Measurements from ENCODE around the gene OR51B2.
"Not testable (repeated sequence)": the region's sequence is repeated elsewhere in the genome, so short reads cannot be mapped to it uniquely, and the experiment has no call there.

OR51B2 gene

GRCh38 chr11:5310423-5310822 is 13.7 kb downstream of the OR51B2 start:
- DNase-seq = no peak

GRCh38 chr11:5307256-5308019 is 16.7 kb downstream of the OR51B2 start:
- DNase-seq = no peak

DNA sequence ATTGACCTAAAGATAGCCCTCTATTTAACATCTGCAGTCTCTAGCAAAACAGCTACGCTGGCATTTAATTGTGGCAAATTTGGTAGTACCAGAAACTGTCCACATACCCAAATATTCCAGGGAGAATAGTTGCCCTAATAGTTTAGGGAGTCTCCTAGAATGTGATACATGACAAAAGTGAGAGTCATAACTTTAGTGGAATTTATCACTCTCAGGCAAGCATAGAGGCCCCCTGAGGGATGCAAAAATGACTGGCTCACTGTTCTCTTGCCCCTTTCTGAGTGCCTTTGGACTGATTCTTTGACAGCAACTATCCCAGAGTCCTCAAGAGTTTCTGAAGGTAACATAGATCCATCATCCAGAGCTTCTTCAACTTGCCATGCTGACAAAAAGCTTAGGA is 20.1 kb downstream of the OR51B2 start:
- no peak for DNase-seq

GRCh38 chr11:5303626-5304025 is 20.5 kb downstream of the OR51B2 start:
- no peak for DNase-seq

DNA sequence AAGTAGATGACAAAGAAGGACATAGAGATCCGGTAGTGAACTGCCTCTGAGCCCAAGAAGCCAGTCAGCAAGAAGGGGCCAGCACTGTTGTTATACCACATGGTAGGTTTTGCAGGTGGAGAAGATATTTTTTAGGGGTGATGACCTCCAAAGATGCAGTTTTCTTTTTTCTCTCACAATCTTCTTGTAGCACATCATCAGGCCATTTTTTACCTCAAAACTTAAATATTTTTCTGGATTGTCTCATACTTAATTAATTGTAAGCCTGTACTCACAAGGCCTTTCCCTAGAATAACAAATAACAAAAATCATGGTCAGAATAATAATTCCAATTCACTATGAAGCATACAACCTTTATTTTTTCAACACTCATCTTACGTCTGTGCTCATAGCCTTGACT is 22.3 kb downstream of the OR51B2 start, which contains the start of gene OR51B4:
Gene OR51B4, minus strand, starts transcription at position 101 of the 400 bp plus-strand sequence. Its CDS starts 0 bp downstream, at position 101.
- no peak for DNase-seq

- DNase-seq = no peak
These were observed 23.8 kb downstream of the OR51B2 start for GRCh38 chr11:5300251-5300650.

- DNase-seq = no peak
These were observed 25.6 kb downstream of the OR51B2 start for GRCh38 chr11:5298451-5298850.

- no peak for DNase-seq
These were observed 26.3 kb downstream of the OR51B2 start for GRCh38 chr11:5297721-5298323.

DNA sequence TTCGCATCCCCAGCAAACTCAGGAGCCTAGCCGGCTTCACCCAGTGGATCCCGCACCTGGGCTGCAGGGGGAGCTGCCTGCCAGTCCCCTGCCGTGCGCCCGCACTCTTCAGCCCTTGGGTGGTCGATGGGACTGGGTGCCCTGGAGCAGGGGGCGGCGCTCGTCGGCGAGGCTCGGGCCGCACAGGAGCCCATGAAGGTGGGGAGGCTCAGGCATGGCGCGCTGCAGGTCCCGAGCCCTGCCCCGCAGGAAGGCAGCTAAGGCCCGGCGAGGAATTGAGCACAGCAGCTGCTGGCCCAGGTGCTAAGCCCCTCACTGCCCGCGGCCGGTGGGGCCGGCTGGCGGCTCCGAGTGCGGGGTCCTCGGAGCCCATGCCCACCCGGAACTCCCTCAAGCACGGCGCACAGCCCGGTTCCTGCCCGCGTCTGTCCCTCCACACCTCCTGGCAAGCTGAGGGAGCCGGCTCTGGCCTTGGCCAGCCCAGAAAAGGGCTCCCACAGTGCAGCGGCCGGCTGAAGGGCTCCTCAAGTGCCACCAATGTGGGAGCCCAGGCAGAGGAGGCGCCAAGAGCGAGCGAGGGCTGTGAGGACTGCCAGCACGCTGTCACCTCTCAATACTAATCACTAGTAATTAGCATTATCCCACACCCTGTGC is 29.6 kb downstream of the OR51B2 start:
- DNase-seq = not testable (repeated sequence)

DNA sequence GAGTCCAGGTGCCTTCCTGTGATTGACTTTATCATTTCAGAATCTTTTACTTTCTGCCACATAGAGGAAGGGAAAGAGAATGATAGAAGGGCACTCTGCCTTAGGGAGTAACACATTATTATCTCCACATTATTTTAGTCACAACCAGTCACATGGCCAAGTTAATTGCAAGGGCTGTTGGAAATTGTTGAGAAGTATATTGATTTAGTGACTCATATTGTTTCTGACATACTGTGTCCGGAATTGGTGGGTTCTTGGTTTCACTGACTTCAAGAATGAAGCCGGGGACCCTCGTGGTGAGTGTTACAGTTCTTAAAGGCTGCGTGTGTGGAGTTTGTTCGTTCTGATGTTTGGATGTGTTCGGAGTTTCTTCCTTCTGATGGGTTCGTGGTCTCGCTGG is 31.1 kb downstream of the OR51B2 start:
- no peak for DNase-seq

DNA sequence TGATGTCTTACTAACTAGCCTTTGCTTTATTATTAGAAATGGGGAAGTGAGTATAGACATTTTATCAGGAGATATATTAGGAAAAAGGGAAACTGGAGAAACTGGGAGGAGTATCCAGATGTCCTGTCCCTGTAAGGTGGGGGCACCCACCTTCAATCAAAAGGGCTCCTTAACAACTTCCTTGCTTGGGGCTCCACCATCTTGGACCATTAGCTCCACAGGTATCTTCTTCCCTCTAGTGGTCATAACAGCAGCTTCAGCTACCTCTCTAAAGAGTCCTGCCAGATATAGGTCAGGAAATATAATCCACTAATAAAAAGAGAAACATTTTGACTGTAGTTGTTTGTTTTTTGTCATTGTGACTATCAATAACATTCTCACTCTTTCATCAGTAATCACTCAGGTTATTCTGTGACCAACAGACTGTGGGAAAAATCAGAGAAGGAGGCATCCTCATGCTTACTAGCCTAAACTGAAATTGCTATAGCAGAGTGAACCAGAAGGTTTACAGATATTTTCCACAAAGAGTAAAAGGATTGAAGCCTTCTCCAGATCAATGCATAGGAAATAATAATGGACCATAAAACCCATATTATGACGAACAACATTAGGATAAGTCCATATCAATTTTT is 32.8 kb downstream of the OR51B2 start:
- no peak for DNase-seq

- DNase-seq = no peak
These were observed 34.0 kb downstream of the OR51B2 start for GRCh38 chr11:5290106-5290505.

GRCh38 chr11:5289696-5290095 is 34.4 kb downstream of the OR51B2 start:
- DNase-seq = no peak

- DNase-seq = no peak
These were observed 35.1 kb downstream of the OR51B2 start for GRCh38 chr11:5288906-5289550.

GRCh38 chr11:5288108-5288905 is 35.8 kb downstream of the OR51B2 start:
- DNase-seq = no peak

DNA sequence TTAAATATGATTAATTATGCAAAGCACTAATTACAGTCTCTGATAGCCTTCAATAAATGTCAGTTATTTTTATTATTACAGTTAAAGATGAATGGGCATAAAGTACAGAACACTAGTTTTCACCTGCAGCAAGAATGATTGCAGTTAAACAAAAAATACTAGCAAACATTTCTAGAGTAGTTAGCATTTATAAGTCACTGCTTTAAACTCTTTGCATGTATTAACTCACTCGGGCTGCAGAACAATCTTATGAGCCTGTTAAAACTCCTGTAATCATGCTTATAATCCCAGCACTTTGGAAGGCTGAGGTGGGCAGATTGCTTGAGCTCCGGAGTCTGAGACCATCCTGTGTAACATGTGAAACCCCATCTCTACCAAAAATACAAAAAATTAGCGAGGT is 37.2 kb downstream of the OR51B2 start:
- no peak for DNase-seq

DNA sequence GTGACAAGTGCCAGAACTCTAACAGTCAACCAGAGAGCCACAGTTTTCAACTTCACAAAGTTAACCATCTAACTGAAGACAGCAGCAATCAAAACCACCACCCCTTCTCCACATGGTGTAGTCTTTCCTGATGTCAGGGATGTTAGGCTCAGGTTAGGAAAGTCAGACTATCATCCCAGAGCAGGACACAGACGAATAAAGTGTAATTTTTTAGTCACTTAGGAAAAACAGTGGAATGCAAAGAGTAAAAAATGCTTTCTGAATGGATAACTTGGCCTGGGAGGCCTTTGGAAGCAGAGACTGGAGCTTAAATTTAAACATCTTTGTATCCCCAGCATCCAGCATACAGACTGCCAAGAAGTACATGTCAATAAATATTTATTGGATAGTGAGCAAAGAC is 37.7 kb downstream of the OR51B2 start:
- no peak for DNase-seq

DNA sequence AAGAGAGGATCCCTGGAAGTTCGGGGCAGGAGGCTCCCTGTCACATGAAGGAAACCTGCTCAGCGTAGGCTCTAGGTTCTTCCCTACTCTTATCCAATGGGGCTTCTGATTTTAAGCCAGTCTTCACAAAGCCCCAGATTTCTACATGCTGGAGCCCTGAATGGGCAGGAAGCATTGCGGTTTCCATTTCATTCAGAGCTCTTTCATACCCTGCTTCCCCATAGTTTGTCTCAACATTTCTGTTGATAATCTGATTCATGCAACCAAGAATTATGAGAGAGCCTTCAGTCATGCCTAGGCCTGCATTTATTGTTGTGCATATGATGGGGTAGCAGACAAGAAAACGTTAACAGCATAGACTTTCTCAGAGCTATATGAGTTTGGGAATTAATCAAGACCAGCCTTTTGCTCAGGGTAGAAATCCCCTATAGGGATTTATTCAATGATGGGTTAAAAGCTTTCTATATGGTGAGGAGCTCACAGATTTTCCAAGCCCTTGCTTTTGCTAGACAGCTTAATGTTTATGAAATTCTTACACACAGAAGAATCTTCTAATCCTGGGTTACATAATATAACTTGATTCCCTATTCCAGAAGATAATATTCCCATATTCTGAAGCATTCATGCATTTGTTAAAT is 38.3 kb downstream of the OR51B2 start:
- DNase-seq = no peak

DNA sequence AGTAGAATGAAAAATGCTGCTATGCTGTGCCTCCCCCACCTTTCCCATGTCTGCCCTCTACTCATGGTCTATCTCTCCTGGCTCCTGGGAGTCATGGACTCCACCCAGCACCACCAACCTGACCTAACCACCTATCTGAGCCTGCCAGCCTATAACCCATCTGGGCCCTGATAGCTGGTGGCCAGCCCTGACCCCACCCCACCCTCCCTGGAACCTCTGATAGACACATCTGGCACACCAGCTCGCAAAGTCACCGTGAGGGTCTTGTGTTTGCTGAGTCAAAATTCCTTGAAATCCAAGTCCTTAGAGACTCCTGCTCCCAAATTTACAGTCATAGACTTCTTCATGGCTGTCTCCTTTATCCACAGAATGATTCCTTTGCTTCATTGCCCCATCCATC is 39.5 kb downstream of the OR51B2 start:
- no peak for DNase-seq

GRCh38 chr11:5283882-5284281 is 40.2 kb downstream of the OR51B2 start:
- no peak for DNase-seq

- no peak for DNase-seq
These were observed 41.0 kb downstream of the OR51B2 start for GRCh38 chr11:5283086-5283485.

GRCh38 chr11:5282628-5283027 is 41.5 kb downstream of the OR51B2 start:
- no peak for DNase-seq
